Bronchial epithelial cell (primary cell): ENCODE data around the gene ATAD2B. TPM values are rescaled to one million over a fixed set of nuclear protein-coding genes. Genes with fewer than 3 reads are reported as not detected.

Experiments used
- DNase-seq: peaks from one replicate; pipeline ENCODE4 v3.0.0-alpha.2; 2010; ENCODE audit warnings: low read depth
- FAIRE-seq: peaks from 2 replicates; lab custom pipeline; 2011; peaks lifted over from hg19 to GRCh38; lab: Jason Lieb, UNC
- H3K27me3 ChIP-seq: 2 replicates; pipeline ENCODE4 v1.5.1; 2011; ENCODE audit warnings: low read length; ENCODE audit not compliant: control insufficient read depth, insufficient read depth
- H3K36me3 ChIP-seq: 2 replicates; pipeline ENCODE4 v1.5.1; 2011; ENCODE audit warnings: low read length; ENCODE audit not compliant: control insufficient read depth, insufficient read depth
- H3K4me3 ChIP-seq: 2 replicates; pipeline ENCODE4 v1.5.1; 2011; ENCODE audit warnings: mild to moderate bottlenecking, low read depth, low read length, control low read depth
- total RNA-seq: library from RNA; depleted of rRNA; stranded (reverse); fragments of >200 nt; gene quantifications from 2 replicates; pipeline ENCODE4 v1.2.1, GENCODE V29; 2014
- TF ChIP-seq, protein P1 (sequence below): IDR thresholded peaks from 2 replicates; pipeline ENCODE4 v1.5.1; 2011; ENCODE audit warnings: mild to moderate bottlenecking, moderate library complexity, low read length, control low read depth, inconsistent platforms; ENCODE audit not compliant: insufficient read depth, severe bottlenecking

Gene ATAD2B
- total RNA-seq, 1 donor from 2014 or later = 8.7 TPM

- Histone ChIP-seq H3K36me3 (peaks cover 3% of the 10 kb centered on the region), H3K4me3 (no peak overlapping the region), H3K27me3 (no peaks in the 10 kb centered on the region)
- DNase-seq (no peak), FAIRE-seq (no peak)
- TF ChIP-seq, protein P1, sequence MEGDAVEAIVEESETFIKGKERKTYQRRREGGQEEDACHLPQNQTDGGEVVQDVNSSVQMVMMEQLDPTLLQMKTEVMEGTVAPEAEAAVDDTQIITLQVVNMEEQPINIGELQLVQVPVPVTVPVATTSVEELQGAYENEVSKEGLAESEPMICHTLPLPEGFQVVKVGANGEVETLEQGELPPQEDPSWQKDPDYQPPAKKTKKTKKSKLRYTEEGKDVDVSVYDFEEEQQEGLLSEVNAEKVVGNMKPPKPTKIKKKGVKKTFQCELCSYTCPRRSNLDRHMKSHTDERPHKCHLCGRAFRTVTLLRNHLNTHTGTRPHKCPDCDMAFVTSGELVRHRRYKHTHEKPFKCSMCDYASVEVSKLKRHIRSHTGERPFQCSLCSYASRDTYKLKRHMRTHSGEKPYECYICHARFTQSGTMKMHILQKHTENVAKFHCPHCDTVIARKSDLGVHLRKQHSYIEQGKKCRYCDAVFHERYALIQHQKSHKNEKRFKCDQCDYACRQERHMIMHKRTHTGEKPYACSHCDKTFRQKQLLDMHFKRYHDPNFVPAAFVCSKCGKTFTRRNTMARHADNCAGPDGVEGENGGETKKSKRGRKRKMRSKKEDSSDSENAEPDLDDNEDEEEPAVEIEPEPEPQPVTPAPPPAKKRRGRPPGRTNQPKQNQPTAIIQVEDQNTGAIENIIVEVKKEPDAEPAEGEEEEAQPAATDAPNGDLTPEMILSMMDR = no peak
Measured at GRCh38 chr2:23711979-23712755, 214.8 kb downstream of the ATAD2B start.

- Histone ChIP-seq H3K36me3 (peaks cover 6% of the 10 kb centered on the region), H3K4me3 (no peak overlapping the region), H3K27me3 (no peaks in the 10 kb centered on the region)
- FAIRE-seq (no peak), DNase-seq (no peak)
- TF ChIP-seq, protein P1 = no peak
Measured at GRCh38 chr2:23709311-23709710, 217.6 kb downstream of the ATAD2B start.

DNA sequence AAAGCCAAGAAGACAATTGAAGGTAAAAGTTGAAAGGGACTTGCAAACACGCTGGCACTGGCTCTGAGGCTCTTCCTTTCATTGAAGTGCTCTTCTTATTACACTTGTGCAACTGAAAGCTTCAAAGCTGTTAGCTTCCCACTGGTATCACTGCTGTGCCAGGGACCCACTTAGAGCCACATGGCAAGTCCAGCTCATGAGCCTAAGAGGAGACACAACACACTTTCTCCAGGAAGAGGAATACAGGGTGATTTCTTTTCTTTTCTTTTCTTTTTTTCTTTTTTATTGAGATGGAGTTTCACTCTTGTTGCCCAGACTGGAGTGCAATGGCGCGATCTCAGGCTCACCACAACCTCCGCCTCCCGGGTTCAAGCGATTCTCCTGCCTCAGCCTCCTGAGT lies 218.2 kb downstream of the ATAD2B start:
- DNase-seq (no peak), FAIRE-seq (no peak)
- Histone ChIP-seq H3K27me3 (no peaks in the 10 kb centered on the region), H3K36me3 (peaks cover 6% of the 10 kb centered on the region), H3K4me3 (no peak overlapping the region)
- TF ChIP-seq, protein P1 = no peak

GRCh38 chr2:23707096-23707495 lies 219.8 kb downstream of the ATAD2B start:
- Histone ChIP-seq H3K27me3 (no peaks in the 10 kb centered on the region), H3K36me3 (peaks cover 6% of the 10 kb centered on the region), H3K4me3 (no peak overlapping the region)
- no peak for DNase-seq
- TF ChIP-seq, protein P1 = no peak
- no peak for FAIRE-seq

- Histone ChIP-seq H3K36me3 (peaks cover 6% of the 10 kb centered on the region), H3K4me3 (no peak overlapping the region), H3K27me3 (no peaks in the 10 kb centered on the region)
- DNase-seq (no peak), FAIRE-seq (no peak)
- TF ChIP-seq, protein P1 = no peak
Measured at GRCh38 chr2:23706613-23707078, 220.3 kb downstream of the ATAD2B start.
